Liver (tissue), 9 donors: ENCODE measurements around the gene THADA. TPM values are rescaled to one million over a fixed set of nuclear protein-coding genes. Genes with fewer than 3 reads are reported as not detected.

Source experiments
- DNase-seq: peaks from one replicate; pipeline ENCODE4 v3.0.0-alpha.2; 2017; ENCODE audit warnings: low spot score
- H3K27ac ChIP-seq, 2 donors: one replicate each; pipeline ENCODE4 v1.7.0; 2013; ENCODE audit warnings: inconsistent platforms in 2 of 2, low read length in 2 of 2, control low read depth in 1 of 2, low read depth in 1 of 2, mild to moderate bottlenecking in 1 of 2
- H3K27me3 ChIP-seq, 4 donors: one replicate each; pipeline versions ENCODE4 v1.6.1 to v1.7.0; 2013; ENCODE audit warnings: low read length in 3 of 4, inconsistent platforms in 1 of 4, mild to moderate bottlenecking in 1 of 4, moderate library complexity in 1 of 4; ENCODE audit not compliant: control insufficient read depth in 4 of 4, insufficient read depth in 4 of 4
- H3K36me3 ChIP-seq, 4 donors: one replicate each; pipeline versions ENCODE4 v1.6.1 to v1.7.0; 2013; ENCODE audit warnings: low read length in 3 of 4, mild to moderate bottlenecking in 3 of 4, low read depth in 1 of 4, moderate library complexity in 1 of 4; ENCODE audit not compliant: control insufficient read depth in 4 of 4, insufficient read depth in 3 of 4
- H3K4me1 ChIP-seq, 4 donors: one replicate each; pipeline versions ENCODE4 v1.6.1 to v1.7.0; 2013; ENCODE audit warnings: low read length in 3 of 4, mild to moderate bottlenecking in 3 of 4, moderate library complexity in 1 of 4; ENCODE audit not compliant: control insufficient read depth in 4 of 4, insufficient read depth in 4 of 4
- H3K4me3 ChIP-seq, 3 donors: one replicate each; pipeline versions ENCODE4 v1.6.1 to v1.7.0; 2013; ENCODE audit warnings: low read length in 3 of 3, control low read depth in 1 of 3, low read depth in 1 of 3, mild to moderate bottlenecking in 1 of 3
- H3K9ac ChIP-seq, 2 donors: one replicate each; pipeline ENCODE4 v1.7.0; 2013; ENCODE audit warnings: low read length in 2 of 2, mild to moderate bottlenecking in 2 of 2, moderate library complexity in 2 of 2, control low read depth in 1 of 2, low read depth in 1 of 2
- H3K9me3 ChIP-seq, 4 donors: one replicate each; pipeline versions ENCODE4 v1.6.1 to v1.7.0; 2013; ENCODE audit warnings: low read length in 3 of 4; ENCODE audit not compliant: control insufficient read depth in 4 of 4
- EGR1 ChIP-seq, 2 donors: IDR thresholded peaks; 2 replicates each; pipeline ENCODE4 v1.6.1; 2016 to 2018; ENCODE audit warnings: antibody characterized with exemption in 2 of 2, low read depth in 2 of 2
- FOXA1 ChIP-seq: IDR thresholded peaks from 2 replicates; pipeline ENCODE4 v1.6.1; 2016; ENCODE audit warnings: antibody characterized with exemption
- FOXA2 ChIP-seq: IDR thresholded peaks from 2 replicates; pipeline ENCODE4 v1.6.1; 2016; ENCODE audit warnings: antibody characterized with exemption
- GABPA ChIP-seq, 2 donors: IDR thresholded peaks in 1 of 2; conservative IDR thresholded peaks in 1 of 2; 2 replicates each; pipeline ENCODE4 v1.6.1; 2016; ENCODE audit warnings: antibody characterized with exemption in 2 of 2, mild to moderate bottlenecking in 1 of 2, moderate library complexity in 1 of 2
- HNF4A ChIP-seq, 2 donors: conservative IDR thresholded peaks; 2 replicates each; pipeline ENCODE4 v1.6.1; 2016; ENCODE audit warnings: antibody characterized with exemption in 2 of 2, mild to moderate bottlenecking in 2 of 2
- HNF4G ChIP-seq: IDR thresholded peaks from 2 replicates; pipeline ENCODE4 v1.6.1; 2016; ENCODE audit warnings: antibody characterized with exemption
- JUND ChIP-seq, 2 donors: IDR thresholded peaks; 2 replicates each; pipeline ENCODE4 v1.6.1; 2016; ENCODE audit warnings: antibody characterized with exemption in 2 of 2
- MAX ChIP-seq: IDR thresholded peaks from 2 replicates; pipeline ENCODE4 v1.6.1; 2016; ENCODE audit warnings: antibody characterized with exemption
- NR2F2 ChIP-seq: IDR thresholded peaks from 2 replicates; pipeline ENCODE4 v1.6.1; 2016; ENCODE audit warnings: antibody characterized with exemption
- RAD21 ChIP-seq, 2 donors: IDR thresholded peaks; 2 replicates each; pipeline ENCODE4 v1.6.1; 2016; ENCODE audit warnings: antibody characterized with exemption in 2 of 2, mild to moderate bottlenecking in 2 of 2
- RXRA ChIP-seq, 2 donors: IDR thresholded peaks; 2 replicates each; pipeline ENCODE4 v1.6.1; 2017 to 2018; ENCODE audit warnings: antibody characterized with exemption in 2 of 2, mild to moderate bottlenecking in 1 of 2
- SP1 ChIP-seq: IDR thresholded peaks from 2 replicates; pipeline ENCODE4 v1.6.1; 2018; ENCODE audit warnings: antibody characterized with exemption, mild to moderate bottlenecking
- TAF1 ChIP-seq: conservative IDR thresholded peaks from 2 replicates; pipeline ENCODE4 v1.6.1; 2016; ENCODE audit warnings: antibody characterized with exemption, mild to moderate bottlenecking
- YY1 ChIP-seq: IDR thresholded peaks from 2 replicates; pipeline ENCODE4 v1.6.1; 2016; ENCODE audit warnings: antibody characterized with exemption, mild to moderate bottlenecking
- WGBS: extraction: QIAGEN DNeasy Blood & Tissue Kit; methylation state at CpG from one replicate; pipeline ENCODE4 v1.1.7; 2013; 5-methylcytosine and 5-hydroxymethylcytosine counted together
- polyA plus RNA-seq, 2 donors: library from polyadenylated mRNA; stranded (reverse) in 1 of 2; unstranded in 1 of 2; fragments of 200-250 nt in 1 of 2; fragments of >200 nt in 1 of 2; fragmentation: Nextera tagmentation in 1 of 2; extraction: Ambion mirVana in 1 of 2; gene quantifications; one replicate each; pipeline versions ENCODE4 v1.2.1 to v1.2.3, GENCODE V29; 2013 to 2015
- total RNA-seq, 2 donors: library from RNA; depleted of rRNA; stranded (reverse); fragments of >200 nt; gene quantifications; one replicate each; pipeline ENCODE4 v1.2.3, GENCODE V29; 2014
- TF ChIP-seq, protein P1 (sequence below): IDR thresholded peaks from 2 replicates; pipeline ENCODE4 v1.6.1; 2016; ENCODE audit warnings: antibody characterized with exemption
- TF ChIP-seq, protein P2 (sequence below): IDR thresholded peaks from 2 replicates; pipeline ENCODE4 v1.6.1; 2016; ENCODE audit warnings: antibody characterized with exemption, mild to moderate bottlenecking
- TF ChIP-seq, protein P3 (sequence below): IDR thresholded peaks from 2 replicates; pipeline ENCODE4 v1.6.1; 2016; ENCODE audit warnings: antibody characterized with exemption
- TF ChIP-seq, protein P4 (sequence below): fragments of 150-350 bp; IDR thresholded peaks from 2 replicates; pipeline ENCODE4 v1.5.1; 2017; ENCODE audit warnings: improper control_type of control experiment, low read depth, low read length; ENCODE audit not compliant: missing input control
- donor health status: healthy.
- donor health status: healthy.
- donor health status: healthy.
- donor health status: healthy.
- donor health status: healthy.

The THADA gene
- total and polyA plus RNA-seq, 4 donors = 12.0 to 37.2 (median 22.3) TPM

DNA sequence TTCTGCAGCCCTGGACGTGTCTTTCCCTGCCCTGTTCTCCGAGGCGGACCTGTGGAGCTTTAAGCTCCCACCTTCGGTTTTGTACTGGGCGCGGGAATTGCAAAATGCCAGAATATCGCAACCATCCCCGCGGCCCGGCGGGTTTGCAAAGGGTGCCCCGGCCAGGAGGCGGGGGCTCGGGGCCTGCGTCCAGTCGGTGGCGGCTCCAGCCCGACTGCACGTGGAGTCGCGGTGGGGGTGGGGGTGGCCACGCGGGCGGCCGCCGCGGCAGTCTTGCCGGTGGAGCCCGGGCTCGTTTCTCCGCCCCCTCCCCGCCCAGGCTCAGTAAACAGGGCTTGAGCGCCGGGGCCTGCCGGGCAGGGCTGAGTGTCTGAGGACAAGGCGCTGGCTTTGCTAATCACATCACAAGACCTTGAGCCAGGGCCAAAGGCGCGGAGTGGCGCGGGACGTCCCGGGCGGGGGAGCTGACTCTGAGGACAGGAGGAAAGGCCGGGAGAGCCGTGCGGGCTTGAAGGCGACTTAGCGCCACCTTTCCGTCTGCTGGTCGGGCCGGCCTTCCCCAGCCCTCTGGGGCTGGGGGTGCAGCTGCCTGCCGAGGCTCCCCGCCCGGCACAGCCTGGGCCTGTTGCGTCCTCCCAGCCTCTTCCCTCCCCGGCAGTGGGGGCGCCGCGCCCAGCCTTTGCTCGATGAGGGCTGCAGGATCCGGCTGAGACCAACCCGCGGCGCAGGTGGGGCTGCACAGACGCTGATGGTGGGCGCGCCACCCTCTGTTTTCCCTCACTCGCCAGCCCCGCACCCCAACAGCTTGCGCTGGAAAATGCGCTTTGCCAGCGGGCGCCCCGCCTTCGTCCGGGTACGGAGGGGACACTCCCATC lies 368.6 kb downstream of the THADA start:
- WGBS = under 1% methylated on average over 77 of the region's 77 CpGs
- TF ChIP-seq NR2F2 = no peak
- TF ChIP-seq HNF4A (conservative IDR thresholded peaks at IDR 0.05) = peak in 1 of 2 donors; percentile 66
- TF ChIP-seq TAF1 = peak; percentile 5
- TF ChIP-seq, protein P1, sequence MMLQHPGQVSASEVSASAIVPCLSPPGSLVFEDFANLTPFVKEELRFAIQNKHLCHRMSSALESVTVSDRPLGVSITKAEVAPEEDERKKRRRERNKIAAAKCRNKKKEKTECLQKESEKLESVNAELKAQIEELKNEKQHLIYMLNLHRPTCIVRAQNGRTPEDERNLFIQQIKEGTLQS = peak; percentile 30
- peak; percentile 41 for TF ChIP-seq YY1
- TF ChIP-seq, protein P2, sequence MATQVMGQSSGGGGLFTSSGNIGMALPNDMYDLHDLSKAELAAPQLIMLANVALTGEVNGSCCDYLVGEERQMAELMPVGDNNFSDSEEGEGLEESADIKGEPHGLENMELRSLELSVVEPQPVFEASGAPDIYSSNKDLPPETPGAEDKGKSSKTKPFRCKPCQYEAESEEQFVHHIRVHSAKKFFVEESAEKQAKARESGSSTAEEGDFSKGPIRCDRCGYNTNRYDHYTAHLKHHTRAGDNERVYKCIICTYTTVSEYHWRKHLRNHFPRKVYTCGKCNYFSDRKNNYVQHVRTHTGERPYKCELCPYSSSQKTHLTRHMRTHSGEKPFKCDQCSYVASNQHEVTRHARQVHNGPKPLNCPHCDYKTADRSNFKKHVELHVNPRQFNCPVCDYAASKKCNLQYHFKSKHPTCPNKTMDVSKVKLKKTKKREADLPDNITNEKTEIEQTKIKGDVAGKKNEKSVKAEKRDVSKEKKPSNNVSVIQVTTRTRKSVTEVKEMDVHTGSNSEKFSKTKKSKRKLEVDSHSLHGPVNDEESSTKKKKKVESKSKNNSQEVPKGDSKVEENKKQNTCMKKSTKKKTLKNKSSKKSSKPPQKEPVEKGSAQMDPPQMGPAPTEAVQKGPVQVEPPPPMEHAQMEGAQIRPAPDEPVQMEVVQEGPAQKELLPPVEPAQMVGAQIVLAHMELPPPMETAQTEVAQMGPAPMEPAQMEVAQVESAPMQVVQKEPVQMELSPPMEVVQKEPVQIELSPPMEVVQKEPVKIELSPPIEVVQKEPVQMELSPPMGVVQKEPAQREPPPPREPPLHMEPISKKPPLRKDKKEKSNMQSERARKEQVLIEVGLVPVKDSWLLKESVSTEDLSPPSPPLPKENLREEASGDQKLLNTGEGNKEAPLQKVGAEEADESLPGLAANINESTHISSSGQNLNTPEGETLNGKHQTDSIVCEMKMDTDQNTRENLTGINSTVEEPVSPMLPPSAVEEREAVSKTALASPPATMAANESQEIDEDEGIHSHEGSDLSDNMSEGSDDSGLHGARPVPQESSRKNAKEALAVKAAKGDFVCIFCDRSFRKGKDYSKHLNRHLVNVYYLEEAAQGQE = no peak
- TF ChIP-seq MAX = no peak
- TF ChIP-seq, protein P3, sequence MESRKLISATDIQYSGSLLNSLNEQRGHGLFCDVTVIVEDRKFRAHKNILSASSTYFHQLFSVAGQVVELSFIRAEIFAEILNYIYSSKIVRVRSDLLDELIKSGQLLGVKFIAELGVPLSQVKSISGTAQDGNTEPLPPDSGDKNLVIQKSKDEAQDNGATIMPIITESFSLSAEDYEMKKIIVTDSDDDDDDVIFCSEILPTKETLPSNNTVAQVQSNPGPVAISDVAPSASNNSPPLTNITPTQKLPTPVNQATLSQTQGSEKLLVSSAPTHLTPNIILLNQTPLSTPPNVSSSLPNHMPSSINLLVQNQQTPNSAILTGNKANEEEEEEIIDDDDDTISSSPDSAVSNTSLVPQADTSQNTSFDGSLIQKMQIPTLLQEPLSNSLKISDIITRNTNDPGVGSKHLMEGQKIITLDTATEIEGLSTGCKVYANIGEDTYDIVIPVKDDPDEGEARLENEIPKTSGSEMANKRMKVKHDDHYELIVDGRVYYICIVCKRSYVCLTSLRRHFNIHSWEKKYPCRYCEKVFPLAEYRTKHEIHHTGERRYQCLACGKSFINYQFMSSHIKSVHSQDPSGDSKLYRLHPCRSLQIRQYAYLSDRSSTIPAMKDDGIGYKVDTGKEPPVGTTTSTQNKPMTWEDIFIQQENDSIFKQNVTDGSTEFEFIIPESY = no peak
- TF ChIP-seq EGR1 (IDR thresholded peaks at IDR 0.05; ENCODE audit: low read depth in 2 of 2) = peak in 1 of 2 donors; percentile 26
- no peak for TF ChIP-seq GABPA (IDR thresholded peaks at IDR 0.05 in 1 of 2, conservative IDR thresholded peaks at IDR 0.05 in 1 of 2)
- TF ChIP-seq FOXA1 = no peak
- TF ChIP-seq FOXA2 = peak; percentile 77
- TF ChIP-seq, protein P4, sequence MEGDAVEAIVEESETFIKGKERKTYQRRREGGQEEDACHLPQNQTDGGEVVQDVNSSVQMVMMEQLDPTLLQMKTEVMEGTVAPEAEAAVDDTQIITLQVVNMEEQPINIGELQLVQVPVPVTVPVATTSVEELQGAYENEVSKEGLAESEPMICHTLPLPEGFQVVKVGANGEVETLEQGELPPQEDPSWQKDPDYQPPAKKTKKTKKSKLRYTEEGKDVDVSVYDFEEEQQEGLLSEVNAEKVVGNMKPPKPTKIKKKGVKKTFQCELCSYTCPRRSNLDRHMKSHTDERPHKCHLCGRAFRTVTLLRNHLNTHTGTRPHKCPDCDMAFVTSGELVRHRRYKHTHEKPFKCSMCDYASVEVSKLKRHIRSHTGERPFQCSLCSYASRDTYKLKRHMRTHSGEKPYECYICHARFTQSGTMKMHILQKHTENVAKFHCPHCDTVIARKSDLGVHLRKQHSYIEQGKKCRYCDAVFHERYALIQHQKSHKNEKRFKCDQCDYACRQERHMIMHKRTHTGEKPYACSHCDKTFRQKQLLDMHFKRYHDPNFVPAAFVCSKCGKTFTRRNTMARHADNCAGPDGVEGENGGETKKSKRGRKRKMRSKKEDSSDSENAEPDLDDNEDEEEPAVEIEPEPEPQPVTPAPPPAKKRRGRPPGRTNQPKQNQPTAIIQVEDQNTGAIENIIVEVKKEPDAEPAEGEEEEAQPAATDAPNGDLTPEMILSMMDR = no peak
- peak in 1 of 2 donors; percentile 40 for TF ChIP-seq RAD21 (IDR thresholded peaks at IDR 0.05)
- peak; percentile 46 to 62 for TF ChIP-seq RXRA (IDR thresholded peaks at IDR 0.05)
- TF ChIP-seq JUND (IDR thresholded peaks at IDR 0.05) = peak; percentile 30 to 32
- no peak for TF ChIP-seq SP1
- TF ChIP-seq HNF4G = no peak
- peak overlapping the region; percentile 99 for H3K27ac ChIP-seq
- H3K4me3 ChIP-seq = peak overlapping the region; percentile 53 to 97 (median 91)
- H3K27me3 ChIP-seq = no peaks in the 10 kb centered on the region
- DNase-seq = peak; percentile 86
- peaks cover 6 to 45% (median 31%) of the 10 kb centered on the region in 4 donors for H3K4me1 ChIP-seq
- H3K9ac ChIP-seq = peak overlapping the region; percentile 68 to 83
- peaks cover 0 to 8% (median 1%) of the 10 kb centered on the region in 4 donors for H3K36me3 ChIP-seq
- H3K9me3 ChIP-seq = no peaks in the 10 kb centered on the region
